Measurements from ENCODE around the gene PAWR.
"Not testable (repeated sequence)": the region's sequence is repeated elsewhere in the genome, so short reads cannot be mapped to it uniquely, and the experiment has no call there.

Gene PAWR

DNA sequence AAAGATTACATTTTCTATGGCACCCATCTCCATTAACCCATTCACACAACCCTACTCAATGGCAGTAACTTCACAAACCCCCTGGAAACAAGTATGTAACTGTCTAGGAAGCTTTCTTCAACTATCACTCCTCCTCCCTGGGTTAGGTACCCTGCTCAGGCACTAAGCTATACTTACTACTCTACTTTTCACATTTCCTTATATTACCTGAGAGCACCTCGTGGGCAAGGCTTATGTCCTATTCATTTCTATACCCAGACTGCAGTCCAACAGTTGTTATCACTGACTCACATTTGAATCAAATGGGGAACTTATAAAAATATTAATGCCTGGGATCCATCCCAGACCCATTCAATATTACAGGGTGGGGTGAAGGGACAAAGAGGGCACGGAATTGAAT, 4.6 kb downstream of the PAWR start:
- DNase-seq (ENCODE audit: low read depth, low spot score) = no peak

DNA sequence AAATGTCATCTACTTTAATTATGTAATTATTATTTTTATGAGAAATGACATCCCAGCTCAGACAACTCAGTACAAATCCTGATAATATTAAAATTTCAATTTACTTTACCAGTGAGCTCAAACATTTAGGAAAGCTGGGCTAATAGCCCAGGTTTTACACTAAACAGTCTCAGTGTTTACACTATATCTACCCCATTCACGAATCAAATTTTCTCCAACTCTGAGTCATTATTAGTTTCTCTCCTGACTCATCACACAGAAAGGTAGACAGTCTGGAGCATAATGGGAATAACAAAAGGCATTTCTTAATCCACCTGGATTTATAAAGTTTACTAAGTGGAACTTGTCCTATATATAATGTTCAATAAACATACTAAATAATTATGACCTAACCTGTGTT, 5.7 kb downstream of the PAWR start:
- DNase-seq (ENCODE audit: low read depth, low spot score) = no peak

DNA sequence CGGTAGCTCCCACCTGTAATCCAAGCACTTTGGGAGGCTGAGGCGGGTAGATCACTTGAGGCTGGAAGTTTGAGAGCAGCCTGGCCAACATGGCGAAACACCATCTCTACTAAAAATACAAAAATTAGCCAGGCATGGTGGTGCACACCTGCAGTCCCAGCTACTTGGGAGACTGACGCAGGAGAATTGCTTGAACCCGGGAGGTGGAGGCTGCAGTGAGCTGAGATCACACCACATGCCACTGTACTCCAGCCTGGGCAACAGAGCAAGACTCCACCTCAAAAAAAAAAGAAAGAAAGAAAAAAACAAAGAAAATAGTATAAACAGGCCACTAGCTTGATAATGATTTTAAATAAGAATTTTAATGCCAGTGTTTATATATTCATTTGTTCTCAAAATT, 6.4 kb downstream of the PAWR start:
- not testable (repeated sequence) for DNase-seq (ENCODE audit: low read depth, low spot score)

DNA sequence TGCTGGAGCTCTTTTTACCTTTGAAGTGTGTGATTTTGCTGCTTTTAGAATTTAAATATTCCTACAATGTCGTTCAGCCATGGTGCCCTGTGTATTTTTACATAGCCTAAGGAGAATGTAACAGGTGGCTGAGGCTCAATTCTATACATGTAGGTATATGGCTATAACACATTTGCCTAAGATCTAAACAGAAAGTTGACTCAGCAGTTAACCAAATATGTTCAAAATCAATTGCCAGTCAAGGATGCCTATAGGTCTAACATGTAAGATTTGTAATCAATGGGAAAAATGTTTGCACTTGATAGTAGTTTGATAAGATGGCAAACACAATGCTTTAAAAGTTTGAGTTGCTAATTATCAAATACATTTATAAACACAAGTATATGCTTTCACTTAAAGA, 8.2 kb downstream of the PAWR start:
- DNase-seq (ENCODE audit: low read depth, low spot score) = no peak

DNA sequence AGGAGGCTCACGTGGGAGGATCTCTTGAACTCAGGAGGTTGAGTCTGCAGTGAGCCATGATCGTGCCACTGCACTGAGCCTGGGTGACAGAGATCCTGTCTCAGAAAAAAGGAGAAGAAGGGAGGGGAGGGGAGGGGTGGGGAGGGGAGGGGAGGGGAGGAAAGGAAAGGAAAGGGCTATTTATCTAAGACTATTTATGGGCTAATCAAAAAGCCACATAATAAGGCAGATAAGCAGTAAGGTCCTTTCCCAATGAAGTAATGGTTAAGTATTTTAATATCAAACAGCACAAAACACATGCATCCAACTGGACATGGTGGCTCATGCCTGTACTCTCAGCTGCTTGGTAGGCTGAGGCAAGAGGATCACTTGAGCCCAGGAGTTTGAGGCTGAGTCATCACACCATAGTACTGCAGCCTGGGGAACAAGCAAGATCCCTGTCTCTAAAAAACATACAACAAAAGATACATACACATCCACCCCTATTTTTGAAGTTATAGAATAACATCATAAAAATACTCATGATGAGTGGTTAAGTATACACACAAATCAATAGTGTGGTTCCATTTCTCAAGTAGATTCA, 9.7 kb downstream of the PAWR start:
- DNase-seq (ENCODE audit: low read depth, low spot score) = no peak

DNA sequence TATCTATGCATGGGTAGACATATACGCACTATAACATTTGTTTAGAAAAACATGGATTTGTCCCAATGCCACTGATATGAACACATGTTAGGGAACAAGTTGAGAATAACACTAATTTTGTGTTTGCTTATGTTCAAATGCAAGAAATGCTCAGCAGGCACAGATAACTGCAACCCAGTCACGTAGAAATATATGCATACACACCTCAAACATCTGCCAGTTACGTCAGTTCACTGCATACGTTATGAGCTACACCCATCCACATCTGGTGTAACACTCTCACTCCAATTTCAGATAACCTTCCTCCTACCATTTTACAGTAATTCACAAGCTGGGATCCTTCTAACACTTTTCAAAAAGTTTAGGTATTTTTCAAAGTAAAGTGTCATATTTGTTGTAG, 10.7 kb downstream of the PAWR start:
- DNase-seq (ENCODE audit: low read depth, low spot score) = no peak

DNA sequence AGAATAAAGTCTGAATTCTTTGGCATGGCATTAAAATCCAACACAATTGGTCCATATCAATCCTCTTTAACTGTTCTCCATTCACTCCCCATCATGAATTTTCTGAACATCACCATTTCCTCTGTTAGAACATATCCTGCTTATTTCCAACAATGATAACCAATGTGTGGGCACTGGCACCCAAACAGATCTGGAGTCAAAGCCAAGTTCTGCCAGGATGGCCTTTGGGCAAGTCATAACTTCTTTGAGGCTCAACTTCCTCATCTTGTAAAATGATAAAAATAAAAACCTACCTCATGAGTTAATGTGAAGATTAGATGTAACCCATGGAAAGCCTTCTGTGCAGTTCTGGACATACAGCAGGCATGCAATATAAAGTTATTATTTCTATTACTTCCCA, 12.5 kb downstream of the PAWR start:
- no peak for DNase-seq (ENCODE audit: low read depth, low spot score)

DNA sequence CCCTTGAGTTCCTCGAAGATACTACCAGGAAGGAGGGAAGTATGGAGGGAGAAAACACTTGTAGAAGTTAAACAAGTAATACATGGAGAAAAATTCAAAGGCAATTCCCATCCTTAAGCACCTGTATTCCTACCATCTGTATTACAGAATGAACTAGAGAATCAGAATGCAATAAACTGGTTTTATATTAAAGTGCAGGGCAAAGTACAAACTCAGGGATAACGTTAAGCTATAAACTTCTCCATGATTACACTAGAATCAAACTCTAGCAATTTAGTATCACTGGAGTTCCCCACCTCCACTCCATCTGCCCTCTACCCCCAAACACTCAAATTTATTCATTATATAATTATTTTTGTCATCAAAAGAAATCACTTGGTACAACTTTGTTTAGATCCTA, 13.1 kb downstream of the PAWR start:
- DNase-seq (ENCODE audit: low read depth, low spot score) = no peak

DNA sequence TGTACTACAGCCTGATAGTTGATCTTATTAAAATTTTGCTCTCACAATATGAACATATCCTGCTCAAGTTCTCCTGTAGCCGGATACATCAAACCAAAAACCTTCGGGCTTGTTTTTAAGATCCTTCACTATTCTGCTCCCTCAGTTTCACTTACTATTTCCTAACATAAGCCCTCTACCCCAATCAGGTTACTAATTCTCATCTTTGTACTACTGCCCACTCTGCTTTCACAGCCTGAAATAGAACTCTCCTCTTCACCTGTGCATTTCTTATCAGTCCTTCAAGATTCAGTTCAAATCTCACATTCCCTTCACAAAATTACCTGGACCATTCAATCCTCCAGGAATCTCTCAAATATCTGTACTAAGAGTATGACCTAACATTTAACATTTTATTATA, 14.2 kb downstream of the PAWR start:
- DNase-seq (ENCODE audit: low read depth, low spot score) = no peak

DNA sequence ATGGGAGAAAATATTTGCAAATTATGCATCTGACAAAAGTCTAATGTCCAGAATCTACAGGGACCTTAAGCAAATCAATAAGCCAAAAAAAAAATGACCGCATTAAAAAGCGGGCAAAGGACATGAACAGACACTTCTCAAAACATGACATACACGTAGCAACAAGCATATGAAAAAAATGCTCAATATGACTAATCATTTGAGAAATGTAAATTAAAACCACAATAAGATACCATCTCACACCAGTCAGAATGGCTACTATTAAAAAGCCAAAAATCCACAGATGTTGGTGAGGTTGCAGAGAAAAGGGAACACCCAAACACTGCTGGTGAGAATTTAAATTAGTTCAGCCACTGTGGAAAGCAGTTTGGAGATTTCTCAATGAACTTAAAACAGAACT, 16.1 kb downstream of the PAWR start:
- DNase-seq (ENCODE audit: low read depth, low spot score) = no peak

DNA sequence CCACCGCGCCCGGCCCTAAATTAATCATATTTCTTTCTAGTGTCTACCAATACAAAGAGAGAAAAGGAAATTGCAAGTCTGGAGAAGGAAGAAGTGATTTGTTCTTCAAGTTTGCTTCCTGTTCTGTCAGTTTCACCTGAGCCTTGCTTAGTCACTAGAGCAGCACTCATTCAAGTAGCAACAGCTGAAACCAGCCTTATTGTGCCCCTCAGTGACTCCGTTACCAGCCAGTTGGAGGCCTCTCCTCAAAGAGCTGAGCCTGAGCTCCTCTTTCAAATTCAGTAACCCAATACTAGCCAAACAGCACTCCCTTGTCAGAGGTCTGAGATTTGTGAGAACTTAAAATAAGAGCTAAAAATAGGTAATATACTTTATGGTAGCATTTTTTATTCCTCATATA, 17.4 kb downstream of the PAWR start:
- no peak for DNase-seq (ENCODE audit: low read depth, low spot score)

DNA sequence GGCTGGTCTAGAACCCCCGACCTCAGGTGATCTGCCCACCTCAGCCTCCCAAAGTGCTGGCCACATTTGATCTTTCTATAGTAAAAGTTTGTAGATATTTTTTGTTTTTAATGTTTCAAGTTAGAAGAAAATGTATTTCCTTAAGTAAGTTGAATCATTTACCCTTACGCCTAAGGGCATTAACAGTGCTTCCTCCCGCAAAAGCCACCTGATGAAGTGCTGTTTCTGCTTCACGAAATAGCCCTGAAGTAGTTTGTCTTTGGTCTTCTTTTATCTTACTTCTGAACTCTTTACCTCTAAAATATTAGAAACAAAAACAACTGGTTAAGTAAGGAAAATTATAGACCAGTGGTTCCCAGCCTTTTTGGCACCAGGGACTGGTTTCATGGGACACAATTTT, 22.7 kb downstream of the PAWR start:
- DNase-seq (ENCODE audit: low read depth, low spot score) = no peak

DNA sequence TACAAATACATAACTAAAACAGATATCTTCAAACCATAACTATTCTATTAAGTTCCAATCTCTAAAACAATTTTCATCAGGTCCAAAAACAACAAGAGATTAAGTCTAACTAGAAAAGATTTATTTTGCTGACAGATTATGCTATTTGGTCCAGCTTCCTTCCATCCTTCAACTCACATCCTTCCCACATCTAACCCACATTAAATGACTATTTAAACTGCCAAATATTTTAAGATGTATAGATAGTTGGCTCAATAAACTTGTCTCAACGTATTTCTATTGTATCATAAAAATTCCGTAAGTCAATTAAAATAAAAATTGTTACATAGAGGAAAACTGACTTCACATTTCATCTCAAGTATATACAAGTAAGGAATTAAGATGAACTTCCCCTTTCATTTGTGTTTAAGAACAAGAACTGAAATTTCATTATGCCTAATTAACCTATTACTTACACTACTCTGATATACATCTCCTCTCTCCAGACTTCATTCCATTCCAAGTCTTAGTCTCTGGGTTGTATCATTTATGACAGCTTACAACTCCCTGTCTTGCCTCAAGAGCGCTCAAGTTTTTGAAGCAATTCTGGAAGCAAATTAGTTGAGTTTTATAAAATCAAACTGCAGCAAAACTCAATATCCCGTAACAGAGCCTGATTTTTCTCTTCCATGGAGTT, 25.4 kb downstream of the PAWR start:
- DNase-seq (ENCODE audit: low read depth, low spot score) = no peak

DNA sequence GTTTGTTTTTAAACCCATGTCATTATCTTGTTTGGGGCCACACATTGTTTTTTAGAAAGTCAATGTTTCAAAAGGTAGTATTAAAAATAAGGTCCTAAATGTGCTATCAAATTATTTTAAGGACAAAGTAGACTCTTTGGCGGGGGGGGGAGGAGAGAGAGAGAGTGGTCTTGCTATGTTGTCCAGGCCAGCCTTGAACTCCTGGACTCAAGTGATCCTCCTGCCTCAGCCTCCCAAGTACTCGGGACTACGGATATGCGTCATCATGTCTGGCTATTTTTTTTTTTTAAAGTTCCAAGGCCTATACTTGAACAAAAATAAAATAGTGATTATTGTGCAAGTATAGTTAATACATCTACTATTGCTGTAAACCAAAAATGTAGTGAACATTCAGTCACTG, 26.2 kb downstream of the PAWR start:
- no peak for DNase-seq (ENCODE audit: low read depth, low spot score)

DNA sequence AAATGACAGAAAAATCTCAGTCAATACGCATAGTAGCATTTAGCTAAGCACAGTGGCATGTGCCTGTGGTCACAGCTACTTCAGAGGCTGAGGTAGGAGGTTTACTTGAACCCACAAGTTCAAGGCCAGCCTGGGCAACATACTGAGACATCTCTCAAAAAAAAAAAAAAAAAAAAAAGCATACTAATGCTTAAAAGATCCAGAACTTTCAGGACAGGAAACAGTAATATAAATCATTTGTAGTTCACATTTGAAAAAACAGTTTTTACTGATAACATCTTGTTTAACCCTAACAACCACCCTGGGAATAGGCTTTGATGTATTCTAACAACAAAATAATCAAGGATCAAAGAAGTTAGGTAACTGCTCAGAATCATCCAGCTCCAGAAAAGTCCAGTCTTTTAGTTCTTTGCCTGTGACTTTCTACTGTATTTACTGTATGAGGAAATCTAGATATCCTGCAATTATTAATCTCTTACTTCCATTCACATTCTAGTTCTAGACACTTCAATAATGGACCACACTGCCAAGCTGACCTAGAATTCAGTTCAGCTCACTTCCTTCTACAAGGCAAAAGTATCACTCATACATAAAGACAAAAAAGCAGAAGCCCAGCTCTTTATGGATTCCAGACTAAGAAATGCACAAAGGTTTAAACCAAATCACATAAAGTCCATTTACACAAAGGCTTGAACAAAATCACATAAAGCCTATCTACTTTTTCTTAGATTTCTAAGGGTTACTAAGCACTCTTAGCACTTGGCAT, 28.5 kb downstream of the PAWR start:
- no peak for DNase-seq (ENCODE audit: low read depth, low spot score)

DNA sequence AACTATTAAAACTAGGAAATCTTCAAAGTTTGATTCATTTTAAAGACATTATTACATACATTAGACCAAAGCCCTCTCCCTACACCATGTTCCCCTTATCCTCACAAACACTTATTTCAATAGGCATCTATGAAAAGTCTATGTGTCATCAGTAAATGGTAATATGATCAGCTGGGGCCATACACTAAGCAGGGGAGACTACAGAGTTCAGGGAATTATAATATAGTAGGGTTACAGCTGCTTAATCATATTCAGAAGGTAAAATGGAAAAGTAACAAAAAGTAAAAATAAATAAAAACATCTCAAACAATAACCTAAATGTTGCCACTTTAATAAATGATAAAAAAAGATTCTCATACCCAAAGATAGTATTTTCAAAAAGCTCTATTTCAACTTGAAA, 29.1 kb downstream of the PAWR start:
- DNase-seq (ENCODE audit: low read depth, low spot score) = no peak

DNA sequence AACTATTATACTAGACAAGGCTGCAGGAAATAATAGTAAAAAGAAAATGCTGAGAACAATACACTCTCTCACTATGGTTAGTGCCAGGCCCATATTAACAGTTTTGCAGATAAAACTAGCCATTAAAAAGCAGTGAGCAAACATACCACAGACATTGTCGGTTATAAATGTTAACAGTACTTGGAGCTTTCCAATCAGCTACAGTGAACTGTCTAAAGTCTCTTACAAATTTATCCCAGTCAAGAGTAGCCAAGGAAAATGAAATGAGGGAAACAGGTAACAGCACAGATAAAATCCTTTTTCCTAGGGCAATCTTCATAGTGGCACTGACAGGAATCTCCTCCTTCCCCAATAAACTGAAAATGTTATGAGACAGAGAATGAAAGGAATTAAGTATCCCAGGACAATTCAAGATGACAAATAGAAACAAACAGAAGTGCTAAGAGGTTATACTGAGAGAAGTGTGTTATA, 30.8 kb downstream of the PAWR start:
- DNase-seq (ENCODE audit: low read depth, low spot score) = no peak

DNA sequence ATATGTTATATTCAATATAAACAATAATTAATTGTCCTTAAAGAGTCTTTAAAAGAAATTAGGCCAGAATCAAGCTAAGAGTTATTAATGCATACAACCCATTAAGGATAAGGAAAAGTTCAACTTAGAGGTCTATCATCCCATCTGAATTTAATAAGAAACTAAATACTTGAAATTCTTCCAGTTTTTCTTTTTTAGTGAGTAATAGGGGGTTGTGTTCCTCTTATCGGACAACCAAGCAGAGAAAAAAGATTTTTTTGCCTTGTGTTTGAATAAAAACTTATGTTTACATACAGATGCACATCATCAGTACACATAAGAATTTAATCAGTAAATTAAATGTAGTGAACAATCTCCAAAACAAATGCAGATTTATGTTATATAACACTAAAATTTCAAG, 32.5 kb downstream of the PAWR start:
- no peak for DNase-seq (ENCODE audit: low read depth, low spot score)

DNA sequence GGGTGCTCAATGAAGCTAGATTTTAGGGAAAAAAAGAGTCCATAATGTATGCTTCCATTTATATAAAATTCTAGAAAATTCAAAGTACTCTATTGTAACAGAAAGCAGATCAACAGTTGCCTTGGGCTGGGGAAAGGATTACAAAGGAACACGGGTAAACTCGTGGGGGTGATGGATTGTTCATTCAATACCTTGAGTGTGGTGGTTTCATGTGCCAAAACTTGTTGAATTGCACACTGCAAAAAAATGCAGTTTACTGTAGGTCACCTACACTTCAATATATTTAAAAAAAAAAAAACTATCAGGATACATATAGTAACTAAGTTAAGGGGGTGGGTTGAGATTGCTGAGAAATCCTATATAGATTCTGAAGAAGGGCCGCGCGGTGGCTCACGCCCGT, 33.6 kb downstream of the PAWR start:
- no peak for DNase-seq (ENCODE audit: low read depth, low spot score)

DNA sequence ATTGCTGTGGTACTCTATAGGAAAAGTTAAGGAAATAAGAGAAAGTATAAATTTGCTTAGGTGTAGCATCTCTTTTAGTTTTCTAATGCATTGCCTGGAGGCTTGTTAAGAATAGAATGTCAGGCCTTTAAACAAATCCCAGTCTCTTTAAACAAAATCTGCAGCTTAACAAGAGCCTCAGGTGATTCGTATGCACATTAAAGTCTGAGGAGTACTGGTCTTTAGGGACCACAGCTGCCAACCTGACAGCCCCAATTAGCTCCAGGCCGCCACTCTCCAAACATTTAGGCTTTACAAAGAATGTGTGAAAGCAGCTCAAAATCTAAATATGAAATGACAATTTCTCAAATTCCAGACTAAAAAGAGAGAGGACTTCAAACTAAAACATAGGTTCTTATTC, 35.7 kb downstream of the PAWR start:
- DNase-seq (ENCODE audit: low read depth, low spot score) = no peak

DNA sequence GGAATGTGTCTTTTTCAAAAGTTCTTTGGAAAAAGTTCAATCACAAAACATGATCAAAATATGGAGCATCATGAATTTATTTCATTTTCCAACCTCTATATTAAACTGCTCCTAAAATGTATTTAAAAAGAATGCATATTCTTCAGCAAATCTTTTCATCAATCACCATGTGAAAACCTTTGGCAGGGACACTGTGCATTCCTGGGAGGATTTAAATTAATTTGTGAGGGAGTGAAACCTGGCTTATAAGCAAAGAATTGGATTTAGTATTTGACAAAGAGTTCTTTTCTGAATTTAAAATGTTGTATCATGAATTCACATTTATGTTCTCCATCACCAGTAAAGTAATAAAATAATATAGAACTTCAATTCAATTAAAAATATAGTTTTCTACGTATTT, 38.2 kb downstream of the PAWR start:
- no peak for DNase-seq (ENCODE audit: low read depth, low spot score)

DNA sequence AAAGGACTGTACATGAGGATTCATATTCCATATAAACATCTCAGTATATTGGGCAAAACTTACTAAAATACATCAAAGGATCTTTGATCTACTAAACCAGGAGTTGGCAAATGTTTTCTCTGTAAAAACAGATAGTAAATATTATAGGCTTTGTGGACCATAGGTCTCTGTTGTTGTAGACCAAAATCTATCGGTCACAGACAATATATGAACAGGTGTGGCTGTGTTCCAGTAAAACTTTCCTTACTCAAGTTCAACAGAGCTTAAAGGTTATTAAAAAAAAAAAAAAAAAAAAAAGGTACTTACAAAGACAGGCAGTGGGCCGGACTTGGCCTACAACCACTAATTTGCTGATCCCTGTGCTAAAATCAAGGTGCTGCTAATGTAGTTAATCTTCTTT, 40.3 kb downstream of the PAWR start:
- no peak for DNase-seq (ENCODE audit: low read depth, low spot score)

DNA sequence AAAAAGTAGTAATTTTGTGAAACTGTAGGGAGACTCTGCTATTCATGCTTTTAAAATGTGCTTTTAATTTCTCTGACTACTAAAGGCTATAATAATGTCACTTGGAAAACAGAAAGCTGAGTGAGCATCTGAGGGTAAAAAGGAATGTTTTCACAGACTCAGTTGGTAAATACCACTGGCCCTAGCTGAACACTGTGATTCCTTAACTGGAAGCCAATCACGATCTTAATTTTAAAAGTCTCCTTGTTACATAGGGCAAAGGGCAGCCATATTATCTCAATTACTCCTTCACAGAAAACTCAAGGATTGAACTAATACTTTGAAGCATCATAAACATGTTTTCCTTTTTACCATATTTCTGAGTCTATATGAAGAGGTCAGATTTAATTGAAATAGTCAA, 41.9 kb downstream of the PAWR start:
- DNase-seq (ENCODE audit: low read depth, low spot score) = no peak
